Right lobe of liver (tissue), 6 donors: Measurements from ENCODE around the gene METTL8. TPM values are rescaled to one million over a fixed set of nuclear protein-coding genes. Genes with fewer than 3 reads are reported as not detected.

Source experiments
- ATAC-seq, 4 donors: fragments of 200-7000 bp; cut with Tn5 transposase; one replicate each; pipeline ENCODE4 v1.9.1; 2020; ENCODE audit warnings: mild to moderate bottlenecking in 4 of 4, moderate library complexity in 4 of 4
- DNase-seq, 3 donors: peaks; one replicate each; pipeline ENCODE4 v3.0.0-alpha.2; 2020
- H3K27ac ChIP-seq, 3 donors: fragments of 200-600 bp; one replicate each; pipeline ENCODE4 v1.8.0; 2022
- H3K27me3 ChIP-seq, 2 donors: fragments of 200-600 bp; one replicate each; pipeline ENCODE4 v1.8.0; 2022
- H3K36me3 ChIP-seq, 4 donors: fragments of 200-600 bp; sonication (generic) in 1 of 4; one replicate each; pipeline versions ENCODE4 v1.5.1 to v1.8.0; 2017 to 2022; ENCODE audit warnings: control low read depth in 1 of 4
- H3K4me1 ChIP-seq, 4 donors: fragments of 200-600 bp; sonication (generic) in 1 of 4; one replicate each; pipeline versions ENCODE4 v1.5.1 to v1.8.0; 2017 to 2022; ENCODE audit warnings: control low read depth in 1 of 4
- H3K4me3 ChIP-seq, 3 donors: fragments of 200-600 bp; one replicate each; pipeline ENCODE4 v1.8.0; 2022
- H3K9me3 ChIP-seq, 4 donors: fragments of 200-600 bp; sonication (generic) in 1 of 4; one replicate each; pipeline versions ENCODE4 v1.5.1 to v1.8.0; 2017 to 2022; ENCODE audit warnings: control low read depth in 1 of 4
- CTCF ChIP-seq, 4 donors: fragments of 200-600 bp in 3 of 4; fragments of 450-650 bp in 1 of 4; IDR thresholded peaks; one replicate each; pipeline versions ENCODE4 v1.5.1 to v1.8.0; 2016 to 2022; ENCODE audit warnings: antibody characterized with exemption in 4 of 4, mild to moderate bottlenecking in 2 of 4
- POLR2A ChIP-seq: fragments of 450-650 bp; IDR thresholded peaks from one replicate; pipeline ENCODE4 v1.6.1; 2017; ENCODE audit warnings: antibody characterized with exemption, mild to moderate bottlenecking
- WGBS: methylation state at CpG from one replicate; pipeline ENCODE4 v1.1.6; 2018; ENCODE audit warnings: low coverage, low lambda C conversion rate; ENCODE audit not compliant: insufficient coverage; ENCODE audit errors: missing lambda C conversion rate; 5-methylcytosine and 5-hydroxymethylcytosine counted together
- intact Hi-C, 2 donors: fragments of 100-400 bp; cut with DNase I; formaldehyde crosslinking; loops; one replicate each; pipeline versions ENCODE4 v1.11.2 to v1.14.1; 2022
- total RNA-seq, 6 experiments: library from RNA; depleted of rRNA in 2 of 6; stranded (reverse); fragments of >200 nt in 2 of 6; fragmentation: NEBNext Ultra II Directional in 3 of 6; extraction: Animal tissue kit (Norgen Biotek cat#: 25700) in 3 of 6; gene quantifications; one replicate each; pipeline versions ENCODE4 v1.1.0 to v1.2.4, GENCODE V29; 2016 to 2023
- donor health status: DM: no; HTN: yes; CAD: no.
- donor health status: DM: no; HTN: no; CAD: no.
- donor health status: DM: no; HTN: no; CAD: no.
- donor health status: DM: no; HTN: yes; CAD: no.
- donor health status: DM: no; HTN: yes; CAD: no.

METTL8 gene
- total RNA-seq, 6 experiments from 2014 or later, result 6.5 to 13.8 (median 9.5) TPM

- Histone ChIP-seq H3K4me3 (no peak overlapping the region), H3K4me1 (no peaks in the 10 kb centered on the region), H3K36me3 (no peaks in the 10 kb centered on the region), H3K27ac (no peak overlapping the region), H3K9me3 (no peaks in the 10 kb centered on the region), H3K27me3 (no peaks in the 10 kb centered on the region)
- WGBS, result 50% methylated on average over 6 of the region's 6 CpGs
- ATAC-seq (no peak), DNase-seq (no peak)
- intact Hi-C loops, result no loop called here
- no peak for TF ChIP-seq POLR2A
- TF ChIP-seq CTCF (IDR thresholded peaks at IDR 0.05), result no peak
Measured at GRCh38 chr2:171318463-171318934, 115.3 kb downstream of the METTL8 start.

- Histone ChIP-seq H3K36me3 (no peaks in the 10 kb centered on the region), H3K4me1 (no peaks in the 10 kb centered on the region), H3K27me3 (no peaks in the 10 kb centered on the region), H3K4me3 (no peak overlapping the region), H3K9me3 (no peaks in the 10 kb centered on the region), H3K27ac (no peak overlapping the region)
- DNase-seq, result no peak
- TF ChIP-seq CTCF (IDR thresholded peaks at IDR 0.05) (no peak), POLR2A (no peak)
- no peak for ATAC-seq
- 92% methylated on average over 4 of the region's 4 CpGs for WGBS
- intact Hi-C loops, result no loop called here
Measured at GRCh38 chr2:171317492-171318125, 116.2 kb downstream of the METTL8 start.

- no peaks in the 10 kb centered on the region for H3K9me3 ChIP-seq
- TF ChIP-seq POLR2A (no peak), CTCF (IDR thresholded peaks at IDR 0.05) (no peak)
- no peak overlapping the region for H3K27ac ChIP-seq
- WGBS, result 69% methylated on average over 5 of the region's 7 CpGs
- no peak overlapping the region for H3K4me3 ChIP-seq
- DNase-seq, result no peak
- intact Hi-C loops, result no loop called here
- no peaks in the 10 kb centered on the region for H3K4me1 ChIP-seq
- H3K36me3 ChIP-seq, result no peaks in the 10 kb centered on the region
- ATAC-seq, result no peak
- no peaks in the 10 kb centered on the region for H3K27me3 ChIP-seq
Measured at GRCh38 chr2:171316755-171317337, 116.9 kb downstream of the METTL8 start.

- DNase-seq (no peak), ATAC-seq (no peak)
- H3K4me1 ChIP-seq, result no peaks in the 10 kb centered on the region
- WGBS, result 35% methylated on average over 2 of the region's 2 CpGs
- H3K9me3 ChIP-seq, result no peaks in the 10 kb centered on the region
- H3K27me3 ChIP-seq, result no peaks in the 10 kb centered on the region
- TF ChIP-seq POLR2A (no peak), CTCF (IDR thresholded peaks at IDR 0.05) (no peak)
- H3K36me3 ChIP-seq, result no peaks in the 10 kb centered on the region
- no peak overlapping the region for H3K27ac ChIP-seq
- no peak overlapping the region for H3K4me3 ChIP-seq
- intact Hi-C loops, result no loop called here
Measured at GRCh38 chr2:171316220-171316619, 117.6 kb downstream of the METTL8 start.
